AG09319 (cell line): Measurements from ENCODE around the gene FRAS1.

Source experiments
- DNase-seq: peaks from one replicate; pipeline ENCODE4 v3.0.0-alpha.2; 2010; ENCODE audit warnings: low read depth; ENCODE audit errors: extremely low read depth
- TF ChIP-seq, protein P1 (sequence below): IDR thresholded peaks from 2 replicates; pipeline ENCODE4 v1.5.1; 2011; ENCODE audit warnings: low read depth, mild to moderate bottlenecking, inconsistent platforms, low read length, moderate library complexity

FRAS1 gene

DNA sequence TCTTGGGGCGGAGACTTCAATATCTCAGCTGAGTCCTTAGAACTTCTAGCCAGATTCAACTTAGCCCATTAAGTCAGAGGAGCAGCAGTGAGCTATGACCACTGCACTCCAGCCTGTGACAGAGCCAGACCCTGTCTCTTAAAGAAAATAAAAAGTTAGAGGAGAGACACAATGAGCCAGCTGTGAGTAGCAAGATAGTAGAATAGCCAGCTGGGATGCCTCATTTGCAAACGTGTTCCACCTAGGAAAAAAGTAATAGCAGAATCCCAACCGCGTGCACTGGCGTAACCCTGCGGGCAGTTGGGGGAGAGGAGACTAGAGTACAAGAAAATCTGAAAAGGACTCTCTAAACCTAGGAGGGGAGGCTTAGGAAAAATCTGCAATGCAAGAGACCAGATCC is 361.3 kb downstream of the FRAS1 start:
- TF ChIP-seq, protein P1, sequence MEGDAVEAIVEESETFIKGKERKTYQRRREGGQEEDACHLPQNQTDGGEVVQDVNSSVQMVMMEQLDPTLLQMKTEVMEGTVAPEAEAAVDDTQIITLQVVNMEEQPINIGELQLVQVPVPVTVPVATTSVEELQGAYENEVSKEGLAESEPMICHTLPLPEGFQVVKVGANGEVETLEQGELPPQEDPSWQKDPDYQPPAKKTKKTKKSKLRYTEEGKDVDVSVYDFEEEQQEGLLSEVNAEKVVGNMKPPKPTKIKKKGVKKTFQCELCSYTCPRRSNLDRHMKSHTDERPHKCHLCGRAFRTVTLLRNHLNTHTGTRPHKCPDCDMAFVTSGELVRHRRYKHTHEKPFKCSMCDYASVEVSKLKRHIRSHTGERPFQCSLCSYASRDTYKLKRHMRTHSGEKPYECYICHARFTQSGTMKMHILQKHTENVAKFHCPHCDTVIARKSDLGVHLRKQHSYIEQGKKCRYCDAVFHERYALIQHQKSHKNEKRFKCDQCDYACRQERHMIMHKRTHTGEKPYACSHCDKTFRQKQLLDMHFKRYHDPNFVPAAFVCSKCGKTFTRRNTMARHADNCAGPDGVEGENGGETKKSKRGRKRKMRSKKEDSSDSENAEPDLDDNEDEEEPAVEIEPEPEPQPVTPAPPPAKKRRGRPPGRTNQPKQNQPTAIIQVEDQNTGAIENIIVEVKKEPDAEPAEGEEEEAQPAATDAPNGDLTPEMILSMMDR, result no peak
- DNase-seq, result no peak

DNA sequence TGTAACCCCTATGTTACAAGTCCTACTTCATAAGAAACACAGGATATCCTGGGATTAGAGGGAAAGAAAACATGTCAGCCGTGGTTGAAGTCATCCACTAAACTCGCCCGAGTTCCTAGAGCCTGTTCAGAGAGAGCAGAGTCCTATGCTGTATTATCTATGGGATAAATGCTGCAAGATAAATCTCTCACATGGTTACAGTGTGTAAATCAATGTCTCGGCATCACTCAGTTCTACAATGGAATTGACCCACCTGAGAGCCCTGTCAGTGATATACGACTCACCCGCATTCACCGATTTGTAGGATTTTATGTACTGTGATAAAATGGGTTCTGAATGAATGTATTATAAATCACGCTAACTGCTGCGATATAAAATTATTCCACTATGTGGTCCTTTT is 366.7 kb downstream of the FRAS1 start:
- TF ChIP-seq, protein P1, result no peak

DNA sequence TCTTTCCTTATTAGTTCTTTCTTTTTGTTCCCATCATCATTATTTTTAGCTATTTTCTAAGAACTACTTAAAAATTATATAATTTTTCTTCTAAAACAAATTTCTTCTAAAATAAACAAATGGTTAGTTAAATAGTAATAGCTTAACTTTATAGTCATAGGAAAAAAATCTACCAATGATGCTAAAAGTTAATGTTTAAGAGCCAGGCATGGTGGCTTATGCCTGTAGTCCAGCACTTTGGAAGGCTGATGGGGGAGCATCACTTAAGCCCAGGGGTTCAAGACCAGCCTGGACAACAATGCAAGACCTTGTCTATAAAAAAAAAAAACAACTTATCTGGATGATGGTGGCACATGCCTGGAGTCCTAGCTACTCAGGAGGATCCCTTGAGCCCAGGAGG is 367.3 kb downstream of the FRAS1 start:
- DNase-seq, result no peak
- TF ChIP-seq, protein P1, result no peak

More for the DNA sequence above, 366.7 kb downstream of the FRAS1 start:
- DNase-seq, result no peak

DNA sequence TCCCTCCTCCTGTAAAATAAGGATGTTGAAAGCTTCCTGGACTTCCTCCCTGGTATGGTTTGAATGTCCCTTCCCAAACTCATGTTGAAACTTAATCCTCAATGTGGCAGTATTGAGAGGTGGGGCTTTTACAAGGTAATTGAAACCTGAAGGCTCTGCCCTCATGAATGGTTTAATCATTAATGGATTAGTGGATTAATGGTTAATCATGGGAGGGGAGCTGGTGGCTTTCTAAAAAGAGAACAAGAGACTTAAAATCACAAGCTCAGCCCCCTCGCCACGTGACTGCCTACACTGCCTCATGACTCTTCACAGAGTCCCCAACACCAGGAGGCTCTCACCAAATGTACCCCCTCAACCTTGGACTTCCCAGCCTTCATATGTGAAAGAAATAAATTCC is 369.8 kb downstream of the FRAS1 start:
- TF ChIP-seq, protein P1, result no peak
- no peak for DNase-seq

DNA sequence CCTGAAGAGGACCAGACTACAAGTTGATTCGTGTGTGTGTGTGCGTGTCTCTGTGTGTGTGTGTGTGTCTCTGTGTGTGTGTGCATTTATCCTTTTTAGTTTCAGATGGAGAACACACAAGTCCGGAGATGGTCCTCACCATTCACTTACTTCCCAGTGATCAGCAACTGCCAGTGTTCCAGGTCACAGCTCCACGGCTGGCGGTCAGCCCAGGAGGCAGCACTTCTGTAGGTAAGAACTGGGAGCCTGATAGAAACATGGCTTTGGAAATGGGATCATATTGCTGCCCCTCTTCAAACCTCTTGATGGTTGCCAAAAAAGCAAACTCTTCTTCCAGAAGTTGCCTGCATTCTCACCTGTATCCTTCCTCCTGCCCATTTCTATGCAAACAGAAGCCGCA is 371.9 kb downstream of the FRAS1 start:
- DNase-seq, result no peak
- TF ChIP-seq, protein P1, result no peak

DNA sequence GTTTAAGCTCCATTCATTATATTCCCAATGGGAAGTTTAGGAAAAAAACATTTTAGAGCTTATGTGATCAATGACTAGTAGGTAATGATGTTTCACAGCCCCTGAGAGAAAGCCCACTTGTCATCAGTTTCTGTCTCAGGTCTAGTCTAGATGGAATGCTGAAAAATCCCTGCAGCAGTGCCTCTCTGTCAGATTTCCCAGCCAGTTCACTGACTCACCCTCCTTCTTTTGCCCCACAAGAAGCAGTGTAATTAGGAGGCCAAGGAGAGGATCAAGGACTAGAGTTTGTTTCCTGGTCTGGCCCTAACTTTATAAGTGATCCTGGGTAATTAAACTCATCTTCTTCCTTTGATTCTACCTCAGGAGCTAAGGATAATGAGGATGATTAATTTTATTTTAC is 375.8 kb downstream of the FRAS1 start:
- no peak for DNase-seq
- TF ChIP-seq, protein P1, result no peak

DNA sequence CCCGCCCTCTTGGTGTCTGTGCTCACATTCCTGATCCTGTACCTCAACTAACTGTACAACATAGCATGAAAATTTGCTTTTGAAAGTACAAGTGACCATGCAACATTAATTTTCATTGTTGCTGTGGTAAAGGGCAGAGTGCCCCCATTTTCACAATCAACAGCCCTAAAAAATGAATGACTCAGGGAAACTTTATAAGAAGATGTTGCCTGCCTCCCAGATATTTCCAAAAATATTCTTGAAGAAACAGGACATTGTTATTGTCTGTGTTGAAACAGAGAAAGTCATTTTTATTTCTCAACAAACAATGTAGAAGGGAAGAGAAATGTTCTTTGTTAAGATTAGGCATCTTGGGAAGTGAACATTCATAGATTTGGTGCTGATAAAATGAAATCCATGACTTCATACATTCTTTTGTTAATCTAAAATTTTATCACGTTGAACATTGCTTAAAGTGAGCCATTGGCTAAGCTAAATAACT is 380.5 kb downstream of the FRAS1 start:
- TF ChIP-seq, protein P1, result no peak

More for the DNA sequence above, 380.5 kb downstream of the FRAS1 start:
- DNase-seq, result no peak
